Measurements from ENCODE around the gene NR5A1. TPM values are rescaled to one million over a fixed set of nuclear protein-coding genes. Genes with fewer than 3 reads are reported as not detected.

NR5A1 gene
- total RNA-seq, 1 donor from 2014 or later, result not detected

DNA sequence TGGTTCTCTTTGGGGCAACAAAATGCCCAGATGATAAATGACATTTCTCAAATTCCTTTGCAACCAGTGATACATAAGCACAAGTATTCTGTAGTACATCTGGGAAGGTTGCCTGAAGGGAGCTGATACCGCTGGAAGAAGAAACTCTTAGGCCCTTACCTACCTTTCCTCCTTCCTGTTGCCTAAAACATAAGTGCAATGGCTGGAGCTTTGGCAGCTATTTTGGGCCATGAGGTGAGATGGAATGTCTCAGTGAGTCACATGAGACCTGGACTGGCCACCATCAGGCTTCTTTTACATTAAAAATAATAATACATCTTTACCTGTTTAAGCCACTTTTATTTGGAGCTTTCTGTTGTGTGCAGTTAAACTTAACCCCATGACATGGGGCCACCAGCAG is 68.1 kb downstream of the NR5A1 start:
- Histone ChIP-seq H3K9me3 (replicated peaks) (peaks cover 8% of the 10 kb centered on the region), H3K36me3 (no peaks in the 10 kb centered on the region), H3K27me3 (ENCODE audit: low read depth) (peaks cover 52% of the 10 kb centered on the region), H3K4me1 (no peaks in the 10 kb centered on the region), H3K4me3 (no peak overlapping the region), H3K27ac (replicated peaks) (no peak overlapping the region)
- intact Hi-C loops (cut with micrococcal nuclease), result no loop called here
- DNase-seq, result no peak
- TF ChIP-seq, protein P1, sequence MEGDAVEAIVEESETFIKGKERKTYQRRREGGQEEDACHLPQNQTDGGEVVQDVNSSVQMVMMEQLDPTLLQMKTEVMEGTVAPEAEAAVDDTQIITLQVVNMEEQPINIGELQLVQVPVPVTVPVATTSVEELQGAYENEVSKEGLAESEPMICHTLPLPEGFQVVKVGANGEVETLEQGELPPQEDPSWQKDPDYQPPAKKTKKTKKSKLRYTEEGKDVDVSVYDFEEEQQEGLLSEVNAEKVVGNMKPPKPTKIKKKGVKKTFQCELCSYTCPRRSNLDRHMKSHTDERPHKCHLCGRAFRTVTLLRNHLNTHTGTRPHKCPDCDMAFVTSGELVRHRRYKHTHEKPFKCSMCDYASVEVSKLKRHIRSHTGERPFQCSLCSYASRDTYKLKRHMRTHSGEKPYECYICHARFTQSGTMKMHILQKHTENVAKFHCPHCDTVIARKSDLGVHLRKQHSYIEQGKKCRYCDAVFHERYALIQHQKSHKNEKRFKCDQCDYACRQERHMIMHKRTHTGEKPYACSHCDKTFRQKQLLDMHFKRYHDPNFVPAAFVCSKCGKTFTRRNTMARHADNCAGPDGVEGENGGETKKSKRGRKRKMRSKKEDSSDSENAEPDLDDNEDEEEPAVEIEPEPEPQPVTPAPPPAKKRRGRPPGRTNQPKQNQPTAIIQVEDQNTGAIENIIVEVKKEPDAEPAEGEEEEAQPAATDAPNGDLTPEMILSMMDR (IDR thresholded peaks at IDR 0.05; ENCODE audit: borderline replicate concordance), result no peak

DNA sequence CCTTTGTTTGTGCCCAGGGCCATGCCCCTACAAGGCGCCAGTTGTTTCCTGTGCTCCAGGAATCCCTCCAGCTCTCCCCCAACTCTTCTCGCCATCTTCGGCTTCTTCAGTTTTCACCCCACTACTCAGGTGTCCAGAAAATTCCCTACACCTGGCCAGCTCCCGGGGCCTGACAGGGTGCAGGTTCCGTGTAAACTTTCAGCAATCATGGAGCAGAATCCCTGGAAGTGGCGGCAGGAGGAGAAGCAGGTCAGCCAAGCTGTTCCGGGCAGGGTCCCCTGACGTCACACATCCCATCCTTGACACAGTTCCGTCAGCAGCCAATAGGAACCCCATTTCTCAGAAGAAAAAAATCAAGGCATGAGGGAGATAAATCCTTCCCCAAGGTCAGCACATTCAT is 69.1 kb downstream of the NR5A1 start:
- Histone ChIP-seq H3K4me1 (no peaks in the 10 kb centered on the region), H3K4me3 (no peak overlapping the region), H3K27me3 (ENCODE audit: low read depth) (peaks cover 52% of the 10 kb centered on the region), H3K36me3 (no peaks in the 10 kb centered on the region), H3K27ac (replicated peaks) (no peak overlapping the region), H3K9me3 (replicated peaks) (peaks cover 8% of the 10 kb centered on the region)
- DNase-seq, result no peak
- TF ChIP-seq, protein P1 (IDR thresholded peaks at IDR 0.05; ENCODE audit: borderline replicate concordance), result no peak
- intact Hi-C loops (cut with micrococcal nuclease), result no loop called here

DNA sequence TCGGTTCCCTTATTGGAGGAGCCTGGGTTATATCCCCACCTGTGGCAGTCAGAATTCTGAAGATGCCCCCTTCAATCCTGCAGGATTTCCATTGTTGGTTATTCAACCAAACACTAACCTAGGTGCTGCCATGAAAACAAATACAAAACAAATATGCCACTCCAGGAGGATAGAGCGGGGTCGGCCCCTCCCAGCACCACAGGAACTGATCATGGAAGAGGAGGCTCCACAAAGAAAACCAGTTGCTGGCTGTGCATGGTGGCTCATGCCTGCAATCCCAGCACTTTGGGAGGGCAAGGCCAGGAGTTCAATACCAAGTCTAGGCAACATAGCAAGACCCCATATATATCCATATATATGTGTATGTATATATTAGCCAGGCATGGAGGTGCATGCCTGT is 70.1 kb downstream of the NR5A1 start:
- DNase-seq, result no peak
- Histone ChIP-seq H3K36me3 (no peaks in the 10 kb centered on the region), H3K4me1 (no peaks in the 10 kb centered on the region), H3K27ac (replicated peaks) (no peak overlapping the region), H3K27me3 (ENCODE audit: low read depth) (peaks cover 49% of the 10 kb centered on the region), H3K4me3 (no peak overlapping the region), H3K9me3 (replicated peaks) (peaks cover 8% of the 10 kb centered on the region)
- TF ChIP-seq, protein P1 (IDR thresholded peaks at IDR 0.05; ENCODE audit: borderline replicate concordance), result no peak
- intact Hi-C loops (cut with micrococcal nuclease), result no loop called here

DNA sequence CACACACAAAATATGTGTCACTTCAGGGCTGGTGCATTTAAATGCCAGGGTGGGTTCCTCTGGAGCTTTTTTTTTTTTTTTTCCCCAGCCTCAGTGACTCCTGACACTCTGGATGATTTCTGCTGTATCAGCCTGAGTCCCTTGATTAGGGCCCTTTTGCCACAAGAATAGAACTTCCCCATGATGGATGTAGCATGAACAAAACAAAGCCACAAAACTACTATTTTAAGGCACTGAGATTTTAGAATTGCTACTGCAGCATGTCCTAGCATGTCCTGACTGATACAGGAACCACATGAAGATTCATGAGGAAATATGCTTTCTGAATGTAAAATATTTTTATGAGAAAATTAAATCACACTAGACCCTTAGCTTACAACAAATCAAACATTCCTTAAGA is 70.9 kb downstream of the NR5A1 start:
- intact Hi-C loops (cut with micrococcal nuclease), result no loop called here

More for the DNA sequence above, 70.9 kb downstream of the NR5A1 start:
- Histone ChIP-seq H3K4me1 (no peaks in the 10 kb centered on the region), H3K4me3 (no peak overlapping the region), H3K27ac (replicated peaks) (no peak overlapping the region), H3K27me3 (ENCODE audit: low read depth) (peaks cover 47% of the 10 kb centered on the region), H3K9me3 (replicated peaks) (peaks cover 8% of the 10 kb centered on the region), H3K36me3 (no peaks in the 10 kb centered on the region)
- no peak for DNase-seq
- TF ChIP-seq, protein P1 (IDR thresholded peaks at IDR 0.05; ENCODE audit: borderline replicate concordance), result no peak

Other genes starting within 250 kb of the NR5A1 start
- 8.7 TPM for gene NEK6, start 249.4 kb downstream of the NR5A1 start, total RNA-seq
- gene PSMB7, start 92.0 kb downstream of the NR5A1 start, total RNA-seq, result 159 TPM
- not detected for gene ADGRD2, start 56.9 kb downstream of the NR5A1 start, total RNA-seq

All from left ventricle myocardium inferior (tissue), 1 donor.